GM12878 (cell line): ENCODE measurements around the gene SPOCK1. TPM values are rescaled to one million over a fixed set of nuclear protein-coding genes. Genes with fewer than 3 reads are reported as not detected.

Experiments used
- ATAC-seq: fragments of 200-7000 bp; cut with Tn5 transposase; 3 replicates; pipeline ENCODE4 v1.9.1; 2020; ENCODE audit warnings: mild to moderate bottlenecking, moderate library complexity
- BruUV-seq: library from RNA; stranded (reverse); fragments of 400-500 nt; replicated peaks from 2 replicates; lab custom pipeline; 2021; lab: Mats Ljungman, UMichigan
- CTCF ChIA-PET: fragments of 300-600 bp; sonication (Branson Sonifier 250); formaldehyde crosslinking; extraction: SDS; loops from one replicate; lab custom pipeline; 2021; ENCODE audit warnings: inconsistent platforms; lab: Yijun Ruan, JAX
- POLR2A ChIA-PET: fragments of 350-600 bp; formaldehyde crosslinking; extraction: SDS; loops from one replicate; lab custom pipeline; 2021; ENCODE audit warnings: inconsistent platforms; lab: Charles Lee
- RAD21 ChIA-PET: fragments of 300-600 bp; sonication (Branson Sonifier 250); formaldehyde crosslinking; loops from one replicate; lab custom pipeline; 2023; ENCODE audit warnings: antibody characterized with exemption; ENCODE audit not compliant: unreplicated experiment; lab: Charles Lee
- SMC1A ChIA-PET: fragments of 300-600 bp; sonication (Branson Sonifier 250); formaldehyde crosslinking; loops from one replicate; lab custom pipeline; 2023; ENCODE audit not compliant: unreplicated experiment, uncharacterized antibody; lab: Charles Lee
- DNase-seq: peaks from one replicate; pipeline ENCODE4 v3.0.0-alpha.2; 2011; ENCODE audit warnings: low read depth, low spot score
- FAIRE-seq: peaks from 3 replicates; lab custom pipeline; 2011; peaks lifted over from hg19 to GRCh38; lab: Jason Lieb, UNC
- H2AFZ ChIP-seq: 2 replicates; pipeline ENCODE4 v1.6.0; 2011; ENCODE audit warnings: low read depth, low read length, control low read depth; ENCODE audit not compliant: control insufficient read depth
- H3K27ac ChIP-seq: 2 replicates; pipeline ENCODE4 v1.5.1; 2011; ENCODE audit warnings: control low read depth; ENCODE audit not compliant: control insufficient read depth, insufficient read depth
- H3K27me3 ChIP-seq, 2 experiments: replicated peaks in 1 of 2; 2 replicates each; pipeline versions ENCODE4 v1.6.0 to v1.6.1; 2011; ENCODE audit warnings: low read length in 1 of 2; ENCODE audit not compliant: control insufficient read depth in 2 of 2, insufficient read depth in 2 of 2
- H3K36me3 ChIP-seq, 2 experiments: 2 replicates each; pipeline ENCODE4 v1.5.1; 2011; ENCODE audit warnings: low read length in 1 of 2; ENCODE audit not compliant: control insufficient read depth in 2 of 2, insufficient read depth in 2 of 2
- H3K4me1 ChIP-seq: 2 replicates; pipeline ENCODE4 v1.6.1; 2011; ENCODE audit warnings: mild to moderate bottlenecking, low read length, moderate library complexity, mixed read lengths; ENCODE audit not compliant: control insufficient read depth, insufficient read depth
- H3K4me2 ChIP-seq: 2 replicates; pipeline ENCODE4 v1.6.0; 2011; ENCODE audit warnings: control low read depth; ENCODE audit not compliant: control insufficient read depth, insufficient read depth
- H3K4me3 ChIP-seq: fragments of 200-600 bp; sonication (generic); 2 replicates; pipeline ENCODE4 v1.5.1; 2016
- H3K79me2 ChIP-seq: 2 replicates; pipeline ENCODE4 v1.6.0; 2011; ENCODE audit warnings: low read length; ENCODE audit not compliant: control insufficient read depth, insufficient read depth
- H3K9ac ChIP-seq: 2 replicates; pipeline ENCODE4 v1.8.0; 2011; ENCODE audit warnings: low read length, control low read depth, mixed read lengths; ENCODE audit not compliant: control insufficient read depth, insufficient read depth
- H3K9me3 ChIP-seq: replicated peaks from 3 replicates; pipeline ENCODE4 v1.5.1; 2011; ENCODE audit warnings: mild to moderate bottlenecking, low read length; ENCODE audit not compliant: control insufficient read depth, insufficient read depth
- H4K20me1 ChIP-seq: 2 replicates; pipeline ENCODE4 v1.6.0; 2011; ENCODE audit not compliant: control insufficient read depth, insufficient read depth
- BCLAF1 ChIP-seq: fragments of 450-650 bp; IDR thresholded peaks from 2 replicates; pipeline ENCODE4 v1.6.1; 2017; ENCODE audit warnings: antibody characterized with exemption, mild to moderate bottlenecking, moderate library complexity
- CHD1 ChIP-seq: IDR thresholded peaks from 2 replicates; pipeline ENCODE4 v1.6.1; 2012; ENCODE audit warnings: low read depth, low read length, improper control_type of control experiment
- HSF1 ChIP-seq: fragments of 150-350 bp; IDR thresholded peaks from 2 replicates; pipeline ENCODE4 v1.6.1; 2014; ENCODE audit warnings: mild to moderate bottlenecking, low read depth, low read length
- MTA2 ChIP-seq: fragments of 450-650 bp; IDR thresholded peaks from 2 replicates; pipeline ENCODE4 v1.6.1; 2016; ENCODE audit warnings: low read depth, mild to moderate bottlenecking, moderate library complexity
- MYC ChIP-seq: IDR thresholded peaks from 2 replicates; pipeline ENCODE4 v1.6.1; 2011; ENCODE audit warnings: mild to moderate bottlenecking, low read length, moderate library complexity, inconsistent platforms; ENCODE audit not compliant: insufficient read depth, insufficient replicate concordance, insufficient read length, severe bottlenecking
- NFYA ChIP-seq: IDR thresholded peaks from 2 replicates; pipeline ENCODE4 v1.6.1; 2011; ENCODE audit warnings: low read depth, mild to moderate bottlenecking, low read length, improper control_type of control experiment, borderline replicate concordance
- PBX3 ChIP-seq: IDR thresholded peaks from 2 replicates; pipeline ENCODE4 v1.6.1; 2011; ENCODE audit warnings: mild to moderate bottlenecking, low read depth, low read length, moderate library complexity; ENCODE audit not compliant: insufficient replicate concordance
- RAD51 ChIP-seq: fragments of 450-650 bp; IDR thresholded peaks from 2 replicates; pipeline ENCODE4 v1.6.1; 2016; ENCODE audit warnings: moderate library complexity, mild to moderate bottlenecking, inconsistent platforms
- SREBF2 ChIP-seq: IDR thresholded peaks from 2 replicates; pipeline ENCODE4 v1.6.1; 2012; ENCODE audit warnings: mild to moderate bottlenecking, low read length
- WGBS: methylation state at CpG from one replicate; pipeline ENCODE4 v1.1.6; 2016; ENCODE audit warnings: low lambda C conversion rate; ENCODE audit not compliant: insufficient replicate concordance, insufficient coverage; ENCODE audit errors: missing lambda C conversion rate; 5-methylcytosine and 5-hydroxymethylcytosine counted together
- in situ Hi-C: fragments of 300-500 bp; cut with MboI; formaldehyde crosslinking; loops from 9 replicates; pipeline ENCODE4 v1.14.3; 2018; ENCODE audit warnings: mixed read lengths
- intact Hi-C: fragments of 100-400 bp; cut with micrococcal nuclease; formaldehyde crosslinking; loops from one replicate; pipeline ENCODE4 v1.14.2; 2022; ENCODE audit not compliant: unreplicated experiment
- polyA plus RNA-seq, 11 experiments: library from polyadenylated mRNA; depleted of rRNA in 4 of 11; unstranded in 6 of 11; stranded (reverse) in 5 of 11; fragments of >200 nt; fragmentation: Nextera tagmentation in 4 of 11; fragmentation: Illumina TruSeq in 1 of 11; extraction: Ambion mirVana in 4 of 11; extraction: Trizol in 1 of 11; gene quantifications; 1 replicate in 1 of 11; 2 replicates in 10 of 11; pipeline versions ENCODE4 v1.2.1 to v1.2.3, GENCODE V29; 2011 to 2016; ENCODE audit warnings: inconsistent platforms in 2 of 11, missing spikeins in 2 of 11, low read depth in 1 of 11
- total RNA-seq, 4 experiments: library from RNA; depleted of rRNA in 3 of 4; stranded (reverse); fragments of >200 nt in 3 of 4; fragmentation: Illumina TruSeq in 1 of 4; extraction: Trizol in 1 of 4; gene quantifications; 2 replicates each; pipeline versions ENCODE4 v1.2.1 to v1.2.3, GENCODE V29; 2013 to 2021
- TF ChIP-seq, protein P1 (sequence below): fragments of 450-650 bp; IDR thresholded peaks from 2 replicates; pipeline ENCODE4 v1.6.1; 2017; ENCODE audit warnings: mild to moderate bottlenecking, moderate library complexity
- TF ChIP-seq, protein P2 (sequence below): fragments of 450-650 bp; IDR thresholded peaks from 2 replicates; pipeline ENCODE4 v1.6.1; 2017; ENCODE audit warnings: mild to moderate bottlenecking, low read depth, inconsistent platforms; ENCODE audit not compliant: poor library complexity, severe bottlenecking

SPOCK1 gene
- total and polyA plus RNA-seq, 10 of the 15 experiments (the other 5 are each of a cell fraction or from before 2014, with no cell fraction given) = 0.06 to 0.68 (median 0.25) TPM; not detected in 3

DNA sequence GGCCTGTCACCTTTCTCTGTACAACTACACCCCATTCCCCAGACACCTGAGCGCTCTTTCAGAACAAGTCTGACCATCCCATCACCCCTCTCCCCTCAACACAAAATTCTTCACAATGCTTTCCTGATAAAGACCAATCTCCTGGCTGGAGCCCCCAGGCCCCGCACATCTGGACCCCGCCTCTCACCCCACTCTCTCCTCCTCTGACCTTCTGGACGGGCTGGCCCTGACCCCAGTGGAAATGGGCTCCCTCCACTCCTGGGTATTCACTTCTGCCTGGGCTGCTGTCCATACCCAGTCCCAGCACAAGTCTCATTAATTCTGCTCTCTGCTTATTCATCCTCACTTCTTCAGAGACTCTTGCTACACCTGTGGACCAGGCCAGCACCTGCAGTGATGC lies 2.1 kb upstream of the SPOCK1 start:
- Histone ChIP-seq H3K4me3 (no peak overlapping the region), H3K79me2 (no peaks in the 10 kb centered on the region), H3K27me3 (peaks cover 4 to 10% of the 10 kb centered on the region in 2 experiments), H3K9ac (no peak overlapping the region), H3K27ac (no peak overlapping the region), H3K4me1 (no peaks in the 10 kb centered on the region), H3K4me2 (no peak overlapping the region), H3K9me3 (no peaks in the 10 kb centered on the region), H3K36me3 (no peaks in the 10 kb centered on the region), H4K20me1 (no peaks in the 10 kb centered on the region), H2AFZ (no peak overlapping the region)
- no peak for FAIRE-seq
- in situ Hi-C loops (no loop called here), intact Hi-C loops (no loop called here)
- no peak for DNase-seq
- 15% methylated on average over 4 of the region's 4 CpGs for WGBS
- ChIA-PET RAD21 (interaction anchor here (1.9 kb wide), 1 partner anchor 181 kb away, joined by 9 read pairs; no protein-coding TSS in a partner anchor), SMC1A (no interaction called here), CTCF (interaction anchor here (5.6 kb wide), 1 partner anchor 180 kb away, joined by 23 read pairs; no protein-coding TSS in a partner anchor), POLR2A (no interaction called here)
- BruUV-seq = no TSS peak
- ATAC-seq = no peak
- TF ChIP-seq RAD51 (no peak), NFYA (no peak), BCLAF1 (no peak), MYC (no peak), MTA2 (no peak), PBX3 (no peak), SREBF2 (no peak), HSF1 (no peak), CHD1 (no peak)
- TF ChIP-seq, protein P1, sequence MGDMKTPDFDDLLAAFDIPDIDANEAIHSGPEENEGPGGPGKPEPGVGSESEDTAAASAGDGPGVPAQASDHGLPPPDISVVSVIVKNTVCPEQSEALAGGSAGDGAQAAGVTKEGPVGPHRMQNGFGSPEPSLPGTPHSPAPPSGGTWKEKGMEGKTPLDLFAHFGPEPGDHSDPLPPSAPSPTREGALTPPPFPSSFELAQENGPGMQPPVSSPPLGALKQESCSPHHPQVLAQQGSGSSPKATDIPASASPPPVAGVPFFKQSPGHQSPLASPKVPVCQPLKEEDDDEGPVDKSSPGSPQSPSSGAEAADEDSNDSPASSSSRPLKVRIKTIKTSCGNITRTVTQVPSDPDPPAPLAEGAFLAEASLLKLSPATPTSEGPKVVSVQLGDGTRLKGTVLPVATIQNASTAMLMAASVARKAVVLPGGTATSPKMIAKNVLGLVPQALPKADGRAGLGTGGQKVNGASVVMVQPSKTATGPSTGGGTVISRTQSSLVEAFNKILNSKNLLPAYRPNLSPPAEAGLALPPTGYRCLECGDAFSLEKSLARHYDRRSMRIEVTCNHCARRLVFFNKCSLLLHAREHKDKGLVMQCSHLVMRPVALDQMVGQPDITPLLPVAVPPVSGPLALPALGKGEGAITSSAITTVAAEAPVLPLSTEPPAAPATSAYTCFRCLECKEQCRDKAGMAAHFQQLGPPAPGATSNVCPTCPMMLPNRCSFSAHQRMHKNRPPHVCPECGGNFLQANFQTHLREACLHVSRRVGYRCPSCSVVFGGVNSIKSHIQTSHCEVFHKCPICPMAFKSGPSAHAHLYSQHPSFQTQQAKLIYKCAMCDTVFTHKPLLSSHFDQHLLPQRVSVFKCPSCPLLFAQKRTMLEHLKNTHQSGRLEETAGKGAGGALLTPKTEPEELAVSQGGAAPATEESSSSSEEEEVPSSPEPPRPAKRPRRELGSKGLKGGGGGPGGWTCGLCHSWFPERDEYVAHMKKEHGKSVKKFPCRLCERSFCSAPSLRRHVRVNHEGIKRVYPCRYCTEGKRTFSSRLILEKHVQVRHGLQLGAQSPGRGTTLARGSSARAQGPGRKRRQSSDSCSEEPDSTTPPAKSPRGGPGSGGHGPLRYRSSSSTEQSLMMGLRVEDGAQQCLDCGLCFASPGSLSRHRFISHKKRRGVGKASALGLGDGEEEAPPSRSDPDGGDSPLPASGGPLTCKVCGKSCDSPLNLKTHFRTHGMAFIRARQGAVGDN = no peak
- TF ChIP-seq, protein P2, sequence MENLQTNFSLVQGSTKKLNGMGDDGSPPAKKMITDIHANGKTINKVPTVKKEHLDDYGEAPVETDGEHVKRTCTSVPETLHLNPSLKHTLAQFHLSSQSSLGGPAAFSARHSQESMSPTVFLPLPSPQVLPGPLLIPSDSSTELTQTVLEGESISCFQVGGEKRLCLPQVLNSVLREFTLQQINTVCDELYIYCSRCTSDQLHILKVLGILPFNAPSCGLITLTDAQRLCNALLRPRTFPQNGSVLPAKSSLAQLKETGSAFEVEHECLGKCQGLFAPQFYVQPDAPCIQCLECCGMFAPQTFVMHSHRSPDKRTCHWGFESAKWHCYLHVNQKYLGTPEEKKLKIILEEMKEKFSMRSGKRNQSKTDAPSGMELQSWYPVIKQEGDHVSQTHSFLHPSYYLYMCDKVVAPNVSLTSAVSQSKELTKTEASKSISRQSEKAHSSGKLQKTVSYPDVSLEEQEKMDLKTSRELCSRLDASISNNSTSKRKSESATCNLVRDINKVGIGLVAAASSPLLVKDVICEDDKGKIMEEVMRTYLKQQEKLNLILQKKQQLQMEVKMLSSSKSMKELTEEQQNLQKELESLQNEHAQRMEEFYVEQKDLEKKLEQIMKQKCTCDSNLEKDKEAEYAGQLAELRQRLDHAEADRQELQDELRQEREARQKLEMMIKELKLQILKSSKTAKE = no peak
